GM19438 (cell line): ENCODE data around the gene PLG.
"Not testable (repeated sequence)": the region's sequence is repeated elsewhere in the genome, so short reads cannot be mapped to it uniquely, and the experiment has no call there.

ENCODE experiments used
- ATAC-seq: cut with Tn5 transposase; IDR thresholded peaks from one replicate; pipeline ENCODE4 v1.9.1; 2021; ENCODE audit warnings: low read depth; ENCODE audit not compliant: unreplicated experiment

The PLG gene

DNA sequence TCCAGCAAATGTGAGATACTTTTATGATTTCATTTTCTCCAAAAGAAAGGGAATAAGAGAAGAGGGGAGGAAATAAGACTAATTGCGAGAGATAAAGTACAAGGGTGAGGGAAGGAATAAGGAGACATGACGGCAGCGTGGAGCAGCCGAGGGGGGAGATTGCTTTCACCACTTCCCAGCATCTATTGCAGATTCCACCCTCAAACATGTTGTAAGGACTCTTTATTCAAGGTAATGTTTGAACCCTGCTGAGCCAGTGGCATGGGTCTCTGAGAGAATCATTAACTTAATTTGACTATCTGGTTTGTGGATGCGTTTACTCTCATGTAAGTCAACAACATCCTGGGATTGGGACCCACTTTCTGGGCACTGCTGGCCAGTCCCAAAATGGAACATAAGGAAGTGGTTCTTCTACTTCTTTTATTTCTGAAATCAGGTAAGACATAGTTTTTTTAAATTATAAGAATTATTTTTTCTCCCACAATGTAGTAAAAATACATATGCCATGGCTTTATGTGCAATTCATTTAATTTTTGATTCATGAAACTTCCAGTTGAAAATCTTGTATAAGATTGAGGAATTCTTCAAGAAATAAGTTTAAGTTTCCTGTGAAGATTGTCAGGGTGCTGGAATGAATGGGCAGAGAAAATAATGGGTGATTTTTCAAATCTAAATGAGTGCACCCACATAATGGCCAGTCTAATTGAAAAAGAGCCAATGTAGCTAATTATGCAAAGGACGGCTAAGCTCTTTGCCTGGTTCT, at the start of gene PLG:
Gene PLG (plus strand): TSS at position 327 of the 763 bp plus-strand sequence. CDS start 61 bp downstream, at position 388.
- not testable (repeated sequence) for ATAC-seq

DNA sequence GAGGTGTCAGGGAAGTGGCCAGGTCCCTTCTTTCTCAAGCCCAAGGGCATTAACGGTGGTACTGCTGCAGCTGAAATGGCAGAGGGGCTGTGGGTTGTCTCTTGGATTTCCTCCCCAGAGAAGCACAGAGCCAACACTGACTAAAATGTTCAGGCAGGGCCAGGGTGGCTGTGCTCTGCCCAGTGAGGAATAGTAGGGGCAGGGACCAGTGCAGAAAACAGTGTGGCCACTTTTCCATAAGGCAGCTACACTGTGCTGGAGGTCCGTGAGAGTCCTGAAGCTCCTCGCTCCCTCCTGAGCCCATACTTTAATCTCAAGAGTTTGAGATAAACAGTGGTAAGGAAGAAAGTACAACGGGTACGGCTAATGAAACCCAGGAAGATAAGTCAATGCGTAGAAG, 42.5 kb upstream of the PLG start:
- ATAC-seq: no peak

DNA sequence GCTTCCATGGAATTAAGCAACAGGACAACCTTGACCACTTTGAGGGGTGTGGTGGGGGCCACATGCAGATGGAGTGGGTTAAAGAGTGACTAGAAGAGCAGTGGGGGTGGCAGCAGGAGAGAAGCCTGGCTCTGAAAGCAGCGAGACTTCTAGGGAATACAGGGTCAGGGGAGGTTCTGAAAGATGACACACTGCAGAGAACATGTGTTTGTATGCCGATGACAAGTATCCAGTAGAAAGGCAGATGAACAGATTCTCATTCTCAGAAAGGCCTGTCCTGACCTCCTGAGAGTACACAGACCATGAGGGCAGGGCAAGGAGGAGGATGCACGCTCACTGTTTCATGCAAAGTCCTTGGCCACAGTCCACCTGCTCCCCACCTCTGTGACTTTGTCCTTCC, 40.8 kb upstream of the PLG start:
- no peak for ATAC-seq

DNA sequence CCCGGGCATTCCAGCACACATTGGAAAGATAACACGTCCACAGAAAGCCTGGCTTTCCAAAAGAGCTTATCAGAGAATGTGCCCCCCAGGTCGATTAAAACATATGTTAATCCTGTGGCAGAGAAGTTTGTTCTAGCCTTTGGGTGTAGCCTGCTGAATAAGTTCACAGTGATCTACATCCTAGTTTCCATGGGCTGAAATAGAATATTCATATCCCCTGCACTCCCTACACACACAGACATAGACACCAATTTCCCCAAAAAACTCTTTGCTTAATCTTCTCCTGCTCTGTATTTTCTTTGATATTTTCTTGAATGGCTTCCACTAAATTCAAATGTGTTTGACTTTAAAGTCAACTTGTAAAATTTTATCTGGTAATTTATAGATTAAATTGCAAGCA, 39.6 kb upstream of the PLG start:
- ATAC-seq: no peak

DNA sequence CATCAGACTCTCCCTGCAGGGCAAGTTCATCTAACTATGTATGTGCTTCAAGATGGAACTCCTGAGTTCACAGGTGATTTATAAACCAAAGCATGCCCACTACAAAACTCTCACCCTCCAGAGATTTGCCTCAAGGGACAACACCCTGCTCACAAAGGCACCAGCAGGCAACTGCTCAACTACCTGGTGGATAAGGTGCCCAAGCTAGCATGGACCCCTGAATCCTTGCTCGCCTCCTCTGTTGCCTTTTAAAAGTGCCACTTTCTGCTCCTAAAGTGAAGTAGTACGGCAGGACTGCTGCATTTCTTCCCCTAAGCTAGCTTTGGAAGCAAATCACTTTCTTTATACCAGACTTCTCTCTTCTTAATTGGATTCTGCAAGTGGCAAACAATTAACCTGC, 39.2 kb upstream of the PLG start:
- no peak for ATAC-seq

DNA sequence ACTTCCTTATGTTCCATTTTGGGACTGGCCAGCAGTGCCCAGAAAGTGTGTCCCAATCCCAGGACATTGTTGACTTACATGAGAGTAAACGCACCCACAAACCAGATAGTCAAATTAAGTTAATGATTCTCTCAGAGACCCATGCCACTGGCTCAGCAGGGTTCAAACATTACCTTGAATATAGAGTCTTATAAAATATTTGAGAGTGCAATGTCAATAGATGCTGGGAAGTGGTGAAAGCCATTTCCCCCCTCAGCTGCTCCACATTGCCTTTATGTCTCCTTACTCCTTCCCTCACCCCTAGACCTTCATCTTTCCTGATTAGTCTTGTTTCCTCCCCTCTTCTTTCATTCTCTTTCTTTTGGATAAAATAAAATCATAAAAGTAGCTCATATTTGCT, 37.8 kb upstream of the PLG start, which contains the start of gene LPA:
Gene LPA (minus strand): TSS at position 78 of the 400 bp plus-strand sequence. CDS start 61 bp downstream, at position 17.
- ATAC-seq: not testable (repeated sequence)

DNA sequence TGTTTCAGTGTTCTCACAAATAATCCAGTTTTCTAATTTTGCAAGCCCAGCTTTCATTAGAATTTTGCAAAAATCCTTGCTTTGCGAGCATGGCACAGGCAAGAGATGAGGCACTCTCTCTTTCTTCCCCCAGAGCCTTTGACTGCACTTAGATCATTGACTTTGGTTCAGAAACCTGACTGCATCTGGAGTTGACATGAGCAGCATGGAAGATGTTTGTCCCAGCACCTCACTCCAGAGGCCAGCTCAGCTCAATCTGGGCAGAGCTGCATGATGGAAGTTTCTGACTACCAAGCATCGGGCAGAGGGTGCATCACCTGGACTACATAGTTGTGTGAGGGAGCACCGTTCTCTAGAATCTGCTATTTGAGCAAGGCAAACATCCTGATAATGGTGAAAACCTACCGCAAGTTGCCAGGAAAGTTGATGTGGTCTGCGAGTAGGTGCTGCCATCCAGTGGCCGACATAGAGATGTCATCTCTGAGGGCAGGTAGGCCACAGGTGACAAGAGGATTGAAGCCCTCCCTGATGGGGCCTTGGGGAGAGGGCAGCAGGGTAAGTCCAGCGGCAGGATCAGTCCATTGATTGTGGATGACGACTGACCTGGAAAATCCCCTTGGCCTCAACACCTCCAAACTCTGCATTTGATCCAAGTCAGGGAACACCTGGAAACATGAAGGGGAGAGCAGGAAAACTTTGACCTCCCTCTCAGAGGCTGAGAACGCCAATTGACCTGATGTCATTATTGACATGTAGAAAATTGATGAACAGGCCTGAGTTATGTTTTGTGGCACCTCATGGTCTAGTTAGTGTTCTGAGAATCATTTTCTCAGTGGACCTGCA, 34.2 kb upstream of the PLG start:
- ATAC-seq: peak; percentile 78

DNA sequence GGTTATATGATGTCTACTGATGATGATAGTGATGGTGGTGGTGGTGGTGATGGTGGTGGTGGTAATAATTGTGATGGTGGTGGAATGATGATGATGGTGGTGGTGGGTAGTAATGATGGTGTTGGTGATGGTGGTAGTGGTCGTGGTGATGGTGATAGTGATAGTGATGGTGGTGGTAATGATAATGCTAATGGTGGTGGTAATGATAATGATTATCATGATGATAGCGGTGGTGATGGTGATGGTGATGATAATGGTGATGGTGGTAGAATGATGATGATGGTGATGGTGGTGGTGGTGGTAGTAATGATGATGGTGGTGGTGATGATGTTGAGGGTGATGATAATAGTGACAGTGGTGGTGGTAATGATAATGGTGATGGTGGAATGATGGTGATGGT, 33.5 kb upstream of the PLG start:
- no peak for ATAC-seq

DNA sequence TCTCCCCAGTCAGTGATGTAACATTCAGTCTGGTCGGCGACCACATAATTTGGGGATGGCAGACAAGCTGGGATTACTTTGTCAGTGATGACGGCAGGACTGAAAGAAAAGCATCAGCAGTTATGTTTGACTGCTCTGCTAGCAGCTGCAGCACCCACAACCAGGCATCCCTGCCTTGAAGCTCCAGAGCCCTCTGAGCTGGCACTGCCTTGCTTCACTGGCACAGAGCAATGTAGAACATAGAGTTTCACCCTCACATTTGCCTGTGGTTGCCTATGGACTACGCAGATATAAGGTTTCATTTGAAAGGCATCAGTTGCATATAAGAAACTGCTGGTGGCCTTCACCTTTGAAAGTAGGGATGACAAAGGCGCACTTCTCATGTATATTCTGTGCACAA, 25.6 kb upstream of the PLG start:
- ATAC-seq: not testable (repeated sequence)

DNA sequence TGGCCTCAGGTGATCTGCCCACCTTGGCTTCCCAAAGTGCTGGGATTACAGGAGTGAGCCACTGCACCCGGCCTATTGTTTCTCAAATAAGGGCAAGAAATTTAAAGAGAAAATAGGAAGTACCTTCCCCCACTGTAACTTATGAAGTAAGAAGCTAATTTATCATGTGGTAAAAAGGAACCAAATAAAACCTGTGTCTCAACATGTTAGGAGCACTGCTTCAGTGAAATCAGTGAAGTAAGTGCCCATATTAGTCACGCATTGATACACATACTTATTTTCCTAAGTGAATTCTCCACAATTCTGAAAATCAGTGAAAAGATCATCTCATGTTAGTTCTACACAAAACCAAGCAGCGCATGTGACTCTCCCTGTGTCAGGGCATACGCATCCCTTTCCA, 23.8 kb upstream of the PLG start:
- ATAC-seq: no peak

DNA sequence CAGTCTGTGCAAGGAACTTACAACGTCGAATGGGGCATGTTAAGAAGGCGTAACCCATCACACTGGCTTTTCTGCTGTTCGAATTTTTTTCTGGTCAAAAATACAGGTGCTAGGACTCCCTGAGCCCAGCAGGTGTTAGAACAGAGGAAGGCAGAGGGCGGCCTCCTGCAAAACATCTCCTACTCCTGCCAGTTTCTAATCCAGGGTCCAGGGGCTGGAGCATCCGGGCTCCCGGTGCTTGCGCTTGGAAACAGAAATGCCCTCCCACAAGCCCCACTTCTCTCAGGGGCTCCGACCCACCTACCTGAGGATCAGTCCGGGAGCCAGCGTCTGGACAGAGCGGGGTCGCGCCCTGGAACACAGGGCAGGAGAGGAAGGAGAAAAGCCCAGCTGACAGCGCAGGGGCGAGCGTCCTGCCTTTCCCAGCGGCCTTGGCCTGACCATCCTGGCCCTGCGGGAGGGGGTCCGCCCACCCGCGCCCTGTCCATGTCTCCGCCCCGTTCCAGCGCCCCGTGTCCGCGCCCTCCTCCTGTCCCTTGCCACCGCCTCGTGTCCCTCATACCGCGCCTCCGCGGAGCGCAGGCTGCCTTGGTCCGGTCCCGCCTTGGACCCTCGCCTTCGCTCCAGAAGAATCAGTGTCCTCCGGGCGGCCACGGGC, 23.2 kb upstream of the PLG start:
- no peak for ATAC-seq

DNA sequence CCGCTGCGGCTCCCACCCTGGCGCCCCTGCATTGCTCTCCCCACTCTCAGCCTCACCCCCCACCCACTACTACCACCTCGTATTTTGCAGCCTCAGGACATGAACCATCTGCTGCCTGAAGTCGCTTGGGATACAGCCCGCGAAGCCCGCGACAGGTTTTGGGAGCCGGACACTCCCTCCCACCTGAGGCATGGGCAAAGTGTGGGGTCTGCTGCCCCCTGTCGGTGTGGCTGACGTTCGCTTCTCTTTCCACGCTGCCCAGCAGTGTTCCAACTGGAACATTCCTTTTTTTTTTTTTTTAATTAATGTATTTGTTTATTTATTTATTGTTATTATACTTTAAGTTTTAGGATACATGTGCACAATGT, 22.7 kb upstream of the PLG start:
- no peak for ATAC-seq

DNA sequence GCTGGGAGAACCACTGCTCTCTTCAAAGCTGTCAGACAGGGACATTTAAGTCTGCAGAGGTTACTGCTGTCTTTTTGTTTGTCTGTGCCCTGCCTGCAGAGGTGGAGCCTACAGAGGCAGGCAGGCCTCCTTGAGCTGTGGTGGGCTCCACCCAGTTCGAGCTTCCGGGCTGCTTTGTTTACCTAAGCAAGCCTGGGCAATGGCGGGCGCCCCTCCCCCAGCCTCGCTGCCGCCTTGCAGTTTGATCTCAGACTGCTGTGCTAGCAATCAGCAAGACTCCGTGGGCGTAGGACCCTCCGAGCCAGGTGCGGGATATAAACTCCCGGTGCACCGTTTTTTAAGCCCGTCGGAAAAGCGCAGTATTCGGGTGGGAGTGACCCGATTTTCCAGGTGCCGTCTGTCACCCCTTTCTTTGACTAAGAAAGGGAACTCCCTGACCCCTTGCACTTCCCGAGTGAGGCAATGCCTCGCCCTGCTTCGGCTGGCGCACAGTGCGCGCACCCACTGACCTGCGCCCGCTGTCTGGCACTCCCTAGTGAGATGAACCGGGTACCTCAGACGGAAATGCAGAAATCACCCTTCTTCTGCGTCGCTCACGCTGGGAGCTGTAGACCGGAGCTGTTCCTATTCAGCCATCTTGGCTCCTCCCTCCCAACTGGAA, 16.8 kb upstream of the PLG start:
- not testable (repeated sequence) for ATAC-seq

DNA sequence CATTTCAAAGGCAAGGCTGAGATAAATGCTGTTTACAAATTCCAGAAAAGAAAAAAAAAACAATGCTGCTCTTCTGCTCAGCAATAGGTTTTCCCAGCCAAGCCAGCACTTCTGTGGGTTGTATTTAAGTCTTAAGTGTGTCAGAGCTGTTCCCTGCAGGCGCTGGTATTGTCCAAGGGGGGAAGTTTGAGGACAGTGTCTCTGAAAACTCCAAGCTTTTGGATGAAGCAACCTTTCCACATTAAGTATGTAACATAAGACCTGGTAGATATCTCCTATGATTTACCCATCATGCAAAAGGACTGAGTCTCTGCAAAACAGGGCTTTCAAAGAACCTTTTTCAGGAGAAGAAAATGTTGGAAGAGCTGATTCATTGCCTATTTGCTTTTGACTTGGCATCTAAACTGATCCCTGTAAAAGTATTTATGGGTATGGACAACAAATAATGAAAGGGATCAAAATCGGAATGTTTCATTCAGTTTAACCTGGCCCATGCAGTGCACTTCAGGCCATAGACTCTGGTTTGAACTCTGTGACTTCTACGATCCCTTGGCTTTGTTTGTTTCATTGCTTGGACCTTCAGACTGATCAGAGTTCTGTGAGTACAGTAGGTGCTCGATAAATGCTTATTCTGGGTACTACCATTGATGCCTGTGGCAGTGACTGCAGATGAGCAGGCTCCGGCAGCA, 16.1 kb upstream of the PLG start:
- no peak for ATAC-seq

DNA sequence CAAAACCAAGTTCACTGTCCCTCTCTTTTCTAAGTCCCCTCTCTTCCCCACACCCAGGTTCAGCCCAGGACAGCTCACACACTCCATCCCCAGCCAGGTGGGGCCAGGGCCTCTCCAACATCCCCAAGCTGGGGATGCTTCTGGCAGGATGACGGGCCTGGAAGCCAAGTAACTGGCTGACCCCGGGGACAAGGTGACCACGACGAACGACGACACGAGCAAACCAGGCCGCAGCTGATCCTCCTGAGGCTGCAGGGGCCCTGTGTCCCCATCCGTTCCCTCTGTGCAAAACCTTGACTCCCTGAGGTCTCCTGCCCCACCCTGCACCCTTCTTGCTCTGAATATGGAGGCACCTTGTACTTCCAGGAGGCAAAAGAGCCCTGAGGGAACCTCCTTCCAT, 11.6 kb upstream of the PLG start:
- no peak for ATAC-seq

DNA sequence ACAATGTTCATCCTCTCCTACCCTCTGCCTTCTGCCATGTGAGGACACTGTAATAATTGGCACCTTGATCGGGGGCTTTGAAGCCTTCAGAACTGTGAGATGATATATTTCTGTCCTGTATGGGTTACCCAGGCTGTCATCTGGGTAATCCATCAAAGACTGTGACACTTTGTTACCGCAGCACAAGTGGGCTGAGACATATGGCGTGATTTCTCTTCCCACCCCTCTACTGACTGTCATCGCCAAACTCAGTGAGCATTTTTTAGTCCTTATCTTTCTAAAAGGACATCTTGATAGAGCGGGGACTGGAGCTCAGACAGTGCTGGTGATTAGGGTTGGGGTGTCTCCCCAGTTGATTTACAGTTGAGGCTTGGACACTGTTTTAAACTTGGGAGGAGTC, 10.4 kb upstream of the PLG start:
- no peak for ATAC-seq

DNA sequence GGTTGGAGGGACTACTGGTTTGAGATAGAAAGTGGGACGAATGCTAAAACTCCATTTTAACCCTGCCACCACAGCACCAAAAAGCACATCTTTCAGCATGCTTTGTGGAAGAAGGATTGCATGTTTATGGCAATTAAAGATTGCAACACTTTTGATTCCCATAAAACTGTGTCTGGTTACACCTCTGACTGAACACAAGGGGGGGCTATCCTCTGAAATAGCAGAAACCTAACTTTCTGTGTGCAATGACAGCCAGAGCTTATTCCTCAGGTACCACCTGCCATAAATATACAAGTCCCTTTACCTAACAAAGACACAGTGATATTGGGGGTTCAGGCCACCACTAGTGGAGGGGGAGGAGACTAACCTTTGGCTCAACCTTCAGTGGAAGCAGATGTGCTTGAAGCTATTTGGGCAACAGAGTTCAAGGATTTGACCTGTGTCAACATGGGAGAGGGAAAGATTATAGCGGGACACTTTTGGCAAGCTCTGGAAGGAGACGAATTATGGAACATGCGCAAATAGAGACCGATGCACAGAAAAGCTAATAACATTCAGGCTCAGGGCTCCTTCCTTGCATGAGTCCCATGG, 9.6 kb upstream of the PLG start:
- no peak for ATAC-seq

DNA sequence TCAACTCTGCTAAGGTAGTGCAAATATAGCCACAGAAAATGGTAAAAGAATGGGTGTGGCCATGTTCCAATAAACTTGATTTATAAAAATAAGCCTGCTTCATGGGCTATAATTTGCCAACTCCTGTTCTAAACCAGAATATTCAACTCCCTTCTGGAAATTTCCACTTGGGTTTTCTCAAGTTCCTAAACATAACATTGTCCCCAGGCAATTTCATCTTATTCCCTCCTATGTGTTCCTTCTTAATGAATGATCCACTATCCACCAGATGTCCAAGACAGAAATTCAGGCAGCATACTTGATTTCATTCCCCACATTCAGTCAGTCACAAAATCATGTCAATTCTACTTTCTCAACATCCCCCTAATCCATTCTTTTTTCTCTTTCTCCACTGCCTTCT, 7.0 kb upstream of the PLG start:
- not testable (repeated sequence) for ATAC-seq

DNA sequence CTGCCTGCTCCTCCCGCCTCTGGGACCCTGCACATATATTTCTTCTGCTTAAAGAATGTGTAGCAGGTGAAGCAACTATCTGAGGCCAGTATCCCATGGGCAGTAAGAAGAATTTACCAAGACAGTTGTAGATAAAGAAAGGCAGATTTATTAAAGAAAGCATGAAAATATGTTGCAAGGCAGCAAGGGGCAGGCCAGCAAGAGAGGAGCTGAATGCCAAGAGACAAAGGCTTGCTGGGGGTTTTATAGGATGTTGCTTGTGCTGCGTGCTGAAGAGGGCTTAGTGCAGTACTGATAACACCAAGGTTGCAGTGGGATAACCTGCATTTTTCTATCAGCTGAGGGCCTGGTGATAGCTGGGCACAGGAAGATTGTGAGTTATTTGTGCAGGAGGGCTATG, 6.4 kb upstream of the PLG start:
- not testable (repeated sequence) for ATAC-seq

DNA sequence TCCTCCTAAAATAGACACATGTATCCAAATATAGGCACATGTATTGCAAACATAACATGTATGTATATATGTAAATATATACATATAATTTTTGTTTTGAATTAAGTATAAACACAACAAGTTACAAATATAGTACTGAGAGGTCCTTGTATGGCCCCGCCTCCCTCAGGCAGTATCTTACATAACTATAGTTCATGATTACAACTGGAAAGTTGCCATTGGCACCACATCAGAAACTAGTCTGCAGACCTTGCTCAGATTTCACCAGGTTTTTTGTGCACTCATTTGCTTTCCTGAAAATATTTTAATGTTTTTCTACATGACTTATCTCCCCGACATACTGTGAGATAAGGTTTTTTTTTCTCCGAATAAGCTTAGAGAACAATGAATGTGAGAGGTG, 5.2 kb upstream of the PLG start:
- ATAC-seq: not testable (repeated sequence)
